ENCODE results near the gene GALNT10.

The GALNT10 gene

DNA sequence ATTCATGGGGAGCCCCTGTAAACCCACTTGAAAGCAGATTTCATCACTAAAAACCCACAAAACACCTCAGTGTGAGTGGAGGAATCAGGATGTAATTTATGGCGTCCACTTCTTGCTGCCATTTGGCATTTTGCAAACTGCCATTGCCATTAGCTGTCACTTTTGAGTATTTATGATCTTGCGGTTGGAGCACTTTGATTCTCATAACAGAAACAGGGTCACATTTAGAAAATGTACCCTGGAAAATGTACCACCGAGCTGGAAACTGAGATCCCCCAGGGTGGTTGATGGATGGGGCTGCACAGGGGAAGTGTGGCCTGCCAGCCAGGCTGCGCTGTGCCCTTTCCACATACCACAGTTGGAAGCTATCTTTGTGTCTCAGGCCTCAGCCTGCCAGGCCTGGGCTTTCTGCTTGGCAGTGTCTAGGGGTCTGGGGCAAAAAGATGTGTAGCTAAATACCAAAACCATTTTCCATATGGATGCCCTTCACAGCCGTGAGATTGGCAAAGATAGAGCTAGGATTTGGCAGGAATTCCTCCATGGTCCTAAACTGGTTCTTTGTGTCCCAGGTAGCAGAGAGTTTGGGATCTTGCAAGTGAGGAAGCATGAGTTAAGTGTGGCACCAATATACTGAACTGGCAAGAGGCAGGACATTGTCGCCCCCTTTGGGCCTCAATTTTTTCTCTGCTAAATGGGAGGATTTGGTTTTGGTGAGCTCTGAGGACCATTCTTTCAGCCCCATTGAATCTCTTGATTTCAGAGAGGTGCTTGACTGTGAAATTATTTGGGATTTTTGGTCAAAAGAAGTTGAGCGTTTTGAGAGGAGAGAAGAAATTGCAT, 46.2 kb downstream of the GALNT10 start:
- no peak for DNase-seq (ENCODE audit: low spot score)

DNA sequence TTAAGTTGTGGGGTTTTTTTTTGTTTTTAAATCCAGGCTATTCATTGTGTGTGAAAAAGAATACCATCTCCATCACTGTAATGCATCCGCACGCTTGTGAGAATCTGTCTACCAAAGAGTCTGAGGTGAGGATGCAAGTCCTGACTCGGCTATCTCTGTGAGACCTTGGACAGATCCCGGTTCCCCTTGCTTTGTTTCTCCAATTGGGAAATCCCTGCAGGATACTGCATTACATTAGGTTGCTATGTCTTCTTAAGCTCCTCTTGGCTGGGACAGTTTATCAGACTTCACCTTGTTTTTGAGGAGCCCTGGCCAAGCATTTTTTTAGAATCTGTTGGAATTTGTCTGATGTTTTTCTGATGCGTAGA, 46.8 kb downstream of the GALNT10 start:
- no peak for DNase-seq (ENCODE audit: low spot score)

DNA sequence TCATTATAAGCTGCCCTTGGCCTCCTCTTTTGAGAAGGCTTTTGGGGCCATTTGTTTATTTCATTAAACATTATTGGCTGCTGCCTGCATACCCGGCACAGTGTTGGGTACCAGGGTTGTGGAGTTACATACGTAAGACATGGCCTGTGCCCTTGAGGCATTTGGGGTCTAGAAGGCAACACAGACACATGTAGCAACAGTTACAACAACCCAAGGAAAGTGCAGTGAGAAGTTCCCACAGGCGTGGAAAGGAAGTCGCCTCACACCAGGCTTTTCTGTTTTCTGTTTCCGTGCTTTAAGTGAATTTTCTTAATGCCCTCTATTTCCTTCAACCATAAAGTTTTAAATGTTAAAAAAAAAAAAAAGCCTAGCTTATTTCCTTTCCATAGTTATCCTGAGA, 47.4 kb downstream of the GALNT10 start:
- DNase-seq (ENCODE audit: low spot score) = no peak

GRCh38 chr5:154238776-154239481, 48.4 kb downstream of the GALNT10 start:
- DNase-seq (ENCODE audit: low spot score) = no peak

GRCh38 chr5:154240595-154240994, 50.1 kb downstream of the GALNT10 start:
- no peak for DNase-seq (ENCODE audit: low spot score)

- DNase-seq (ENCODE audit: low spot score) = no peak
Observed at GRCh38 chr5:154241021-154241420, 50.5 kb downstream of the GALNT10 start.

- no peak for DNase-seq (ENCODE audit: low spot score)
Observed at GRCh38 chr5:154242442-154242841, 51.9 kb downstream of the GALNT10 start.

GRCh38 chr5:154242964-154243376, 52.4 kb downstream of the GALNT10 start:
- DNase-seq (ENCODE audit: low spot score) = no peak

DNA sequence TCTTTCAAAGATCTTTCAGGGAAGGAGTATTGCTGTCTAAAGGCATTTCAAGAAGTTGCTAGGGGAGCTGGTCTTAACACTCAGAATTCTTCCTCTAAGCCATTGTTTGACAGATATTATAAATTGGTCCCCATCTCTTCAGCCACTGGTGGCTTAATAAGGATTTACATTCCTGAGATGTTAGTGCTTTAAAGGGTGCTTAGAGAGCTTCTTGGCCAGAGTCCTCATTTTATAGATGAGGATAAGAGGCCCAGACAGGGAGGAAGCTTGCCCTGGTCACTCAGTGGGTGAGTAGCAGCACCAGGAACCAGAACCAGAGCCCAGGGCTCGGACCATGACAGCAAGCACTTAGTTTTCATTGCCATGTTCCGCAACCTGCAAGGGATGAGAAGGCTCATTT, 53.2 kb downstream of the GALNT10 start:
- no peak for DNase-seq (ENCODE audit: low spot score)

DNA sequence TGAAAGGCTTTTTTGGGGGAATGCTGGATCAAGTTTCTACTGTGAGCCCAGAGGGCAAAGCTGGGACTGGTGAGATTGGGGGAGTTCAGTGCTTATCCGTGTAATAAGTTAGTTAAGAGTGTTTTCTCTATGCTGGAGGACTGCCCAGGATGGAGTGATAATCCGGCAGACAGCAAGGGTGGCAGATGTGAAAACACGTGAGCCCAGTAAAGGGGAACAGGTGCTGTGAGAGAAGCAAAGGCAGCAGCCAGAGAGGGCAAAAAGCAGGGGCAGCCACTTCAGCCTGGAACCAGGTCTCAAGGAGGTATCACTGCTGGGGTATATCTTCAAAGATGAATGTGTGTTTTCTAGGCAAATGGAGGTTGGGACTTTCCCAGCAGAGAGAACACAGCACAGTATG, 53.9 kb downstream of the GALNT10 start:
- no peak for DNase-seq (ENCODE audit: low spot score)

GRCh38 chr5:154248691-154249090, 58.2 kb downstream of the GALNT10 start:
- no peak for DNase-seq (ENCODE audit: low spot score)

DNA sequence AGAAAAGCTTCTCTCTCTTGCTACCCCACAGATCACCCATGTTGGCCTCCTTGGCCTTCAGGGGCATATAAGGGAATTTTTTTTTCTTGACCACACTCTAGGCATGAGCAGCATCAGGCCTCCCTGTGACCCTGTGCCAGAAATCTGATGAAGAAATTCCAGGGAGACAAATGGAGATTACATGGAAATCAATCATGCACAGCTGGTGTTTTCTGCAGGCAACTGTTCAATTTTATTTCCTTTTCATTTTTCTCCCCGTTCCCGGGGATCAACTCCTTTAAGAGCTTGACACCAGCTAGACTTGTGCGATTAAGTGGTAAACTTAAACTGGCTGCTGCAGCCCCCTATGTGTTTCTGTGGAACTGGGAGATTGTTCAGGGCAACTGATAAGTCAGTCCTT, 59.3 kb downstream of the GALNT10 start:
- DNase-seq (ENCODE audit: low spot score) = no peak

- no peak for DNase-seq (ENCODE audit: low spot score)
Observed at GRCh38 chr5:154251529-154251928, 61.0 kb downstream of the GALNT10 start.

GRCh38 chr5:154253807-154254206, 63.3 kb downstream of the GALNT10 start:
- DNase-seq (ENCODE audit: low spot score) = no peak

DNA sequence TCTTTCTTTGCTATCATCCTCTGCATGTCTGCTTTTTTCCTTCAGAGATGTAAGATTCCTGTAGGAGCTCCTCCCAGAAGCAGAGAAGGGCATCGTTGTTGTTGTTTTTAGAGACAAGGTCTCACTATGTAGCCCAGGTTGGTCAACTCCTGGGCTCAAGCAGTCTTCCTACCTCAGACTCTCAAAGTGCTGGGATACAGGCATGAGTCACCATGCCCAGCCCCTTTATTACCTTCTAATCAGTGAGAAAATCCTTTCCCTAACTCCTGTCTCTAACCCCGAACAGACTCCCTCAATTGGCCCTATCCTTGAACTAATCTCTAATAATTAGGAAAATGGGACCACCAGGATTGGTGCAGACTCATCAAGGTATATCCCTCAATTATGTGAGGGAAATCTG, 64.4 kb downstream of the GALNT10 start:
- no peak for DNase-seq (ENCODE audit: low spot score)

DNA sequence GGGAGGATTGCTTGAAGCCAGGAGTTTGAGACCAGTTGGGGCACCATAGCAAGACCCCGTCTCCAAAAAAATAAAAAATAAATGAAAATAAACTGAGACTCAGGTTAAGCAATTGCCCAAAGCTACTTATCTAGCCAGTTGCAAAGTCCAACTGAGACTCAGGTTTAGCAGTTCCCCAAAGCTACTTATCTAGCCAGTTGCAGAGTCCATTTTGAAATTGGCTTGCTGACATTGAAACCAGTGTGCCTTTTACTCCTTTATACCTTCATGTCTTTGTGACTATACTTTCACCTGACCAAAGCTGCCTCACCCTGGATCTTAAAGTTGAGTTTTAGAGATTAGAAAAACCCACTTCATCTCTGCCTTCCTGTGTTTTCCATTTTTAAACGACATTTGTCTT, 66.5 kb downstream of the GALNT10 start:
- no peak for DNase-seq (ENCODE audit: low spot score)

GRCh38 chr5:154258531-154259217, 68.1 kb downstream of the GALNT10 start:
- no peak for DNase-seq (ENCODE audit: low spot score)

GRCh38 chr5:154260224-154260927, 69.8 kb downstream of the GALNT10 start:
- DNase-seq (ENCODE audit: low spot score) = no peak

- DNase-seq (ENCODE audit: low spot score) = no peak
Observed at GRCh38 chr5:154262342-154262741, 71.8 kb downstream of the GALNT10 start.

DNA sequence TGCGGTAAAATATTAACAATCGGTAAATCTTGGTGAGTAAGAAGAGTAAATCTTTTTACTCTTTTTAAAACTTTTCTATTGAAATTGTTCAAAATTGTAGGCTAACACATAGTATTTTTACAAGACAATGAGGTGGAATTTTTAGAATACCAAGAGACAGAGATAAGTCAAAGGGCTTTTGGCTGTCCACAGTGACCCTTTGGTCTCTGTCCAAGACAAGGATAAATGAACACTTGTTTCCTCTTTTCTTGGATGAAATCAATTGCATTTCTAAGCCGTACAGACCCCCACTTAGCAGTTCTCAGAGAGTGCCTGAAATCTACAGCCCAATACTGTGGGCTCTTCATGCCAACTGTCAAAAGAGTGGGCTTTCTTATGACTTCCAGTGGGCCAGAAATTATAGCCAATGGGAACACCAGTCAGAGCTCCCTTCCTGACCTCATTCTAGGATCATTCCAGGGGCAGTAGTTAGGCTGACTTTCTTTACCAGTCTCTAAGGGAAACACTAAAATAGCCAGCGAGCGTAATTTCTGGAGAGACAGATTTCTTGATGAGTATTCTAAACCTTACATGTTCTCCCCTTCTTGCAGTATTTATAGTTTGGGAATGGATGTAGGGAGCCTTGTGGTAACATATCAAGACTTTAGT, 74.1 kb downstream of the GALNT10 start:
- DNase-seq (ENCODE audit: low spot score) = no peak

- no peak for DNase-seq (ENCODE audit: low spot score)
Observed at GRCh38 chr5:154265197-154265773, 74.8 kb downstream of the GALNT10 start.
